Mucosa of rectum (tissue), 2 donors: Measurements from ENCODE around the gene SHISA7.
"Not testable (repeated sequence)": the region's sequence is repeated elsewhere in the genome, so short reads cannot be mapped to it uniquely, and the experiment has no call there.

Source experiments
- H3K27ac ChIP-seq, 2 donors: one replicate each; pipeline ENCODE4 v1.7.0; 2013; ENCODE audit warnings: inconsistent platforms in 2 of 2, low read depth in 2 of 2, low read length in 2 of 2
- H3K27me3 ChIP-seq, 2 donors: one replicate each; pipeline ENCODE4 v1.7.0; 2013; ENCODE audit warnings: low read length in 2 of 2; ENCODE audit not compliant: control insufficient read depth in 2 of 2, insufficient read depth in 2 of 2
- H3K36me3 ChIP-seq, 2 donors: one replicate each; pipeline ENCODE4 v1.7.0; 2013; ENCODE audit warnings: low read length in 2 of 2; ENCODE audit not compliant: control insufficient read depth in 2 of 2, insufficient read depth in 2 of 2
- H3K4me1 ChIP-seq, 2 donors: one replicate each; pipeline ENCODE4 v1.7.0; 2013; ENCODE audit warnings: low read length in 2 of 2, mild to moderate bottlenecking in 1 of 2; ENCODE audit not compliant: control insufficient read depth in 2 of 2, insufficient read depth in 2 of 2
- H3K4me3 ChIP-seq, 2 donors: one replicate each; pipeline ENCODE4 v1.7.0; 2013; ENCODE audit warnings: low read length in 2 of 2
- H3K9ac ChIP-seq, 2 donors: one replicate each; pipeline ENCODE4 v1.7.0; 2013; ENCODE audit warnings: low read length in 2 of 2, low read depth in 1 of 2, mild to moderate bottlenecking in 1 of 2
- H3K9me3 ChIP-seq, 2 donors: one replicate each; pipeline ENCODE4 v1.7.0; 2013; ENCODE audit warnings: low read length in 2 of 2; ENCODE audit not compliant: control insufficient read depth in 2 of 2
- donor health status: healthy.
- donor health status: Normal muscosa, but diverticular disease.

Gene SHISA7

GRCh38 chr19:55453511-55454260 is 10.6 kb upstream of the SHISA7 start:
- H3K36me3 ChIP-seq, result peaks cover 0 to 5% of the 10 kb centered on the region in 2 donors
- no peak overlapping the region for H3K27ac ChIP-seq
- H3K4me1 ChIP-seq, result no peaks in the 10 kb centered on the region
- peaks cover 12 to 15% of the 10 kb centered on the region in 2 donors for H3K27me3 ChIP-seq
- H3K9me3 ChIP-seq, result no peaks in the 10 kb centered on the region
- H3K4me3 ChIP-seq, result no peak overlapping the region
- no peak overlapping the region for H3K9ac ChIP-seq

GRCh38 chr19:55452749-55453346 is 9.7 kb upstream of the SHISA7 start:
- no peak overlapping the region for H3K27ac ChIP-seq
- peaks cover 12 to 15% of the 10 kb centered on the region in 2 donors for H3K27me3 ChIP-seq
- H3K36me3 ChIP-seq, result peaks cover 0 to 5% of the 10 kb centered on the region in 2 donors
- H3K4me3 ChIP-seq, result no peak overlapping the region
- no peaks in the 10 kb centered on the region for H3K4me1 ChIP-seq
- no peaks in the 10 kb centered on the region for H3K9me3 ChIP-seq
- H3K9ac ChIP-seq, result no peak overlapping the region

- Histone ChIP-seq H3K4me3 (no peak overlapping the region), H3K27ac (no peak overlapping the region), H3K36me3 (peaks cover 0 to 5% of the 10 kb centered on the region in 2 donors), H3K27me3 (peaks cover 15% of the 10 kb centered on the region in 2 donors), H3K9me3 (no peaks in the 10 kb centered on the region), H3K9ac (no peak overlapping the region), H3K4me1 (no peaks in the 10 kb centered on the region)
Measured at GRCh38 chr19:55451965-55452748, 9.1 kb upstream of the SHISA7 start.

GRCh38 chr19:55451163-55451964 is 8.3 kb upstream of the SHISA7 start:
- Histone ChIP-seq H3K4me1 (no peaks in the 10 kb centered on the region), H3K9ac (no peak overlapping the region), H3K4me3 (no peak overlapping the region), H3K27ac (no peak overlapping the region), H3K36me3 (peaks cover 0 to 2% of the 10 kb centered on the region in 2 donors), H3K9me3 (no peaks in the 10 kb centered on the region), H3K27me3 (peaks cover 15% of the 10 kb centered on the region in 2 donors)

GRCh38 chr19:55449469-55449868 is 6.4 kb upstream of the SHISA7 start:
- Histone ChIP-seq H3K27ac (no peak overlapping the region), H3K4me3 (no peak overlapping the region), H3K36me3 (no peaks in the 10 kb centered on the region), H3K4me1 (no peaks in the 10 kb centered on the region), H3K9ac (no peak overlapping the region), H3K27me3 (peaks cover 18 to 24% of the 10 kb centered on the region in 2 donors), H3K9me3 (no peaks in the 10 kb centered on the region)

- H3K36me3 ChIP-seq, H3K4me1 ChIP-seq, H3K9me3 ChIP-seq, H3K9ac ChIP-seq, H3K27ac ChIP-seq, H3K4me3 ChIP-seq: not testable (repeated sequence)
- peaks cover 28 to 35% of the 10 kb centered on the region in 2 donors for H3K27me3 ChIP-seq
Measured at GRCh38 chr19:55448175-55448490, 5.0 kb upstream of the SHISA7 start.

- Histone ChIP-seq H3K36me3 (no peaks in the 10 kb centered on the region), H3K9me3 (no peaks in the 10 kb centered on the region), H3K9ac (no peak overlapping the region), H3K4me3 (no peak overlapping the region), H3K27ac (no peak overlapping the region), H3K4me1 (no peaks in the 10 kb centered on the region), H3K27me3 (peaks cover 28 to 35% of the 10 kb centered on the region in 2 donors)
Measured at GRCh38 chr19:55447421-55448174, 4.5 kb upstream of the SHISA7 start.

- Histone ChIP-seq H3K36me3 (no peaks in the 10 kb centered on the region), H3K9ac (no peak overlapping the region), H3K27me3 (peaks cover 26 to 37% of the 10 kb centered on the region in 2 donors), H3K4me3 (no peak overlapping the region), H3K4me1 (peaks cover 0 to 2% of the 10 kb centered on the region in 2 donors), H3K27ac (no peak overlapping the region), H3K9me3 (no peaks in the 10 kb centered on the region)
Measured at GRCh38 chr19:55446060-55446459, 3.0 kb upstream of the SHISA7 start.

- Histone ChIP-seq H3K27ac (no peak overlapping the region), H3K9me3 (no peaks in the 10 kb centered on the region), H3K9ac (no peak overlapping the region), H3K27me3 (peaks cover 32 to 44% of the 10 kb centered on the region in 2 donors), H3K4me3 (no peak overlapping the region), H3K36me3 (no peaks in the 10 kb centered on the region), H3K4me1 (peaks cover 0 to 2% of the 10 kb centered on the region in 2 donors)
Measured at GRCh38 chr19:55444646-55445045, 1.5 kb upstream of the SHISA7 start.
